IMR-90 (cell line): ENCODE results near the gene CCNQ.

Source experiments
- BHLHE40 ChIP-seq: fragments of 150-350 bp; IDR thresholded peaks from 2 replicates; pipeline ENCODE4 v1.6.1; 2016; ENCODE audit warnings: mild to moderate bottlenecking, low read depth, low read length
- CTCF ChIP-seq: conservative IDR thresholded peaks from 2 replicates; pipeline ENCODE4 v1.5.1; 2012; ENCODE audit warnings: mild to moderate bottlenecking, low read depth, low read length, improper control_type of control experiment
- MAFK ChIP-seq: IDR thresholded peaks from 2 replicates; pipeline ENCODE4 v1.6.1; 2012; ENCODE audit warnings: low read depth, low read length, improper control_type of control experiment

DNA sequence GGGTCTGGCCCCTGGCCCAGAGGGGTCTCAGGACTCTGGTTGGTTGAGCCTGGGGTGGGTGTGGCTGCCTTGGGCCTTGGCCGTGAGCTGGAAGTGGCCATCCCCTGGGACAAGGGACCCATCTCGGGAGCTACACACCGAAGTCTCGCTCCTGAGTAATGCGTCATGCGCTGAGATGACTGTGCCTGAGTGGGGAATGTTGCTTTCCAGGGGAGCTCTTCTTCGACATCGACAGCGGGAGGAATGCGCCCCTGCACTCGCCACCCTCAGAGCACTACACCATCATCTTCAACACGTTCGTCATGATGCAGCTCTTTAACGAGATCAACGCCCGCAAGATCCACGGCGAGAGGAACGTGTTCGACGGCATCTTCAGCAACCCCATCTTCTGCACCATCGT lies 38.5 kb downstream of the CCNQ start:
- TF ChIP-seq CTCF (no peak), MAFK (no peak), BHLHE40 (no peak)
